ENCODE measurements around the gene XPNPEP1. TPM values are rescaled to one million over a fixed set of nuclear protein-coding genes. Genes with fewer than 3 reads are reported as not detected.

The XPNPEP1 gene
- total RNA-seq, 4 donors from 2014 or later: 64.9 to 97.7 (median 81.9) TPM

DNA sequence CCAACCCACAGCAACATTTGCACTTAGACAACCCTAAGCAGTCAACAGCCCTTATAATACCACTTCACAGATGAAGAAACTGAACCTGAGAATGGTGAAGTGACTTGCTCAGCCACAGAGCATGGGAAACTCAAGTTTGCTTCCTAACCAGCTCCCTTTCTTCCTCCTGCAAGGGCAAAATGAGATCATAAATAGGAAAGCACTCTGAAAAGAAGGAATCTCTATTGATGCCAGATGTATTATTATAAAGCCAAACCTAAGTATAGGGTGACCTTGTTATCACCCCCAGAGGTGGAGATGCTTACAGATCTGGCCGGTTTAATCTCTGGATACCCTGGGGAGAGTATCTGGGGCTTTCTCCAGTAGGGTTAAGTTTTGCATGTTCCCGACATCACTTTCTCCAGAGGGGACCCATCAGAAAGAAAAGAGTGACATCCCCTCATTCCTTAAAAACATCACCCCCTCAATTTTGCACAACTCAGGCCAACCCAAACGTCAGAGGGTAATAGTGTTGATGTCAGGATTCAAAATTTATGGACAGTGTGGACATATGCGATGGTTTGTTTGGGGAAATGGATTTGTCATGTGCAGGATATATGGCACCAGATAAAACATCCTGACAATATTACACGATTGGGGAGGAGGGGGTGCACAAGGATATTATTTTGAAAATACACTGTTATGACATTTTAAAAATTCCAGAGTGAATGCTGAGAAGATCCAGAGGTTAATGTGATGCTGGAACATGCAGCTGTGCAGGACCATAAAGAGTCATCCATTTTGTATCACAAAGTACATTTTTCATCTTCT is 24.0 kb upstream of the XPNPEP1 start:
- TF ChIP-seq, protein P1, sequence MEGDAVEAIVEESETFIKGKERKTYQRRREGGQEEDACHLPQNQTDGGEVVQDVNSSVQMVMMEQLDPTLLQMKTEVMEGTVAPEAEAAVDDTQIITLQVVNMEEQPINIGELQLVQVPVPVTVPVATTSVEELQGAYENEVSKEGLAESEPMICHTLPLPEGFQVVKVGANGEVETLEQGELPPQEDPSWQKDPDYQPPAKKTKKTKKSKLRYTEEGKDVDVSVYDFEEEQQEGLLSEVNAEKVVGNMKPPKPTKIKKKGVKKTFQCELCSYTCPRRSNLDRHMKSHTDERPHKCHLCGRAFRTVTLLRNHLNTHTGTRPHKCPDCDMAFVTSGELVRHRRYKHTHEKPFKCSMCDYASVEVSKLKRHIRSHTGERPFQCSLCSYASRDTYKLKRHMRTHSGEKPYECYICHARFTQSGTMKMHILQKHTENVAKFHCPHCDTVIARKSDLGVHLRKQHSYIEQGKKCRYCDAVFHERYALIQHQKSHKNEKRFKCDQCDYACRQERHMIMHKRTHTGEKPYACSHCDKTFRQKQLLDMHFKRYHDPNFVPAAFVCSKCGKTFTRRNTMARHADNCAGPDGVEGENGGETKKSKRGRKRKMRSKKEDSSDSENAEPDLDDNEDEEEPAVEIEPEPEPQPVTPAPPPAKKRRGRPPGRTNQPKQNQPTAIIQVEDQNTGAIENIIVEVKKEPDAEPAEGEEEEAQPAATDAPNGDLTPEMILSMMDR (IDR thresholded peaks at IDR 0.05; ENCODE audit: low read depth): no peak

DNA sequence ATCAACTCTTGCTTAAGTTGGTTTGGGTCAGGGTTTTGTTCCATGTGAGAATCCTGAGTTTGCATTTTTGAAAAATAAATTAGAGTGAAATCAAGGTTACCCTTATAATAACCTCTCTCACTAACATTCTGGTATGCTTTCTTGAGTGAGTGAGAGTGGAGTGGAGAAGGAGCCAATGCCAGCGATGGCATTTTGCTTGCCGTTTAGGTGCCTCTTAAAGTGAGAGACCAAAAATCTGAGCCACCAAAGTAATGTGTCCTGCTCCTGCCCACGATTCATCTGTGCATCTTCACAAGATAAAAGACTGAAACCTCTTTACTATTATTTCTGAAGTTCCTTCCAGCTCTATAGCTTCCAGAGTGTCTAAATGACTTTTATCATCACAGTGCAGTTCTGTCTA is 23.4 kb upstream of the XPNPEP1 start:
- TF ChIP-seq, protein P1 (IDR thresholded peaks at IDR 0.05; ENCODE audit: low read depth): no peak

DNA sequence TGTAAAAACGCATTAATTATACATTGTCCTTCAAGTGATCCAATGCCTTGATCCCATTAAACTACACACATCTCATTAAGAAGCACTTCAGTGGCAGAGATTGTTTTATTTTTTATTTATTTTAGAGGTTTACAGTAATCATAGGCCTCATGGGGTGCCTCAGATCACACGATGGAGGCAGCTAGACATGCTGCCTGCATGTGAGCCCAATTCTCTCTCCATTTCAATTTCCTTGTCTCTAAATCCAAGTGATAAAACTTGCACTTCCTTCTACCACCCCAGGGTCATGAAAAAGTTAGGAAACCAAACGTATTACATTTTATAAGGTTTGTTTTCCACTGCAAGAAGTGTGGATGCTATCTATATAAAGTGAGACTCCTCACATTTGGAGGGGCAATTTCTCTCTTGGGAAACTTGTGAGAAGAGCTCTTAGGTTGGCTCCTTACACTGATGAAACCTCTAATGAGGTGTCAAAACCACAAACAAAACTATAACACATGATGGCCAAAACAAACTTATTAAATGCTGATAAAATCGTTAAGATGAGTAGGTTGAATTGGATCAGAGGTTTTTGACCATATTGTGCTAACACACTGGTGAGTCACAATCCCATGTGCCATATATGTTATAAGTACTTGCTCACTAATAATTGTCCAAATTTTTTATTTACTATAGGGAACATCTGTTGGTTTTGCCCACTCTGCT is 22.3 kb upstream of the XPNPEP1 start:
- TF ChIP-seq, protein P1 (IDR thresholded peaks at IDR 0.05; ENCODE audit: low read depth): no peak

DNA sequence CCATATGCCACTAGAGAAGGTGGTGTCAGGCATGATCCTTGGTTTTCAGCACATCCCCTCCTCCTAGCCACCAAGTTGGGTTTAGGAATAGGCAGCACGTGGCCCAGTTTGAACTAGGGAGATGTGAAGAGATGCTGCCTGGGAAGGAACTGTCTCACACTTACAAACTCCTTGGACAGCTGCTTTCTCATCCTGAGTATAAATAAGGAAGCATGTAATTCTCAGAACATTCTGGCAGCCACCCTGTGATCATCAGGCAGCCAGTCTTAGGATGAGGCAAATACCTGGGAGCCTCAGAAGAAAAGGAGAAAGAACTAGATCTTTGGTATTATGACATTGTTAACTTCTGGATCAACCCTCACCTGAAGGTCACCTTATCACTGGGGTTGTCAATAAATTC is 21.3 kb upstream of the XPNPEP1 start:
- TF ChIP-seq, protein P1 (IDR thresholded peaks at IDR 0.05; ENCODE audit: low read depth): no peak

DNA sequence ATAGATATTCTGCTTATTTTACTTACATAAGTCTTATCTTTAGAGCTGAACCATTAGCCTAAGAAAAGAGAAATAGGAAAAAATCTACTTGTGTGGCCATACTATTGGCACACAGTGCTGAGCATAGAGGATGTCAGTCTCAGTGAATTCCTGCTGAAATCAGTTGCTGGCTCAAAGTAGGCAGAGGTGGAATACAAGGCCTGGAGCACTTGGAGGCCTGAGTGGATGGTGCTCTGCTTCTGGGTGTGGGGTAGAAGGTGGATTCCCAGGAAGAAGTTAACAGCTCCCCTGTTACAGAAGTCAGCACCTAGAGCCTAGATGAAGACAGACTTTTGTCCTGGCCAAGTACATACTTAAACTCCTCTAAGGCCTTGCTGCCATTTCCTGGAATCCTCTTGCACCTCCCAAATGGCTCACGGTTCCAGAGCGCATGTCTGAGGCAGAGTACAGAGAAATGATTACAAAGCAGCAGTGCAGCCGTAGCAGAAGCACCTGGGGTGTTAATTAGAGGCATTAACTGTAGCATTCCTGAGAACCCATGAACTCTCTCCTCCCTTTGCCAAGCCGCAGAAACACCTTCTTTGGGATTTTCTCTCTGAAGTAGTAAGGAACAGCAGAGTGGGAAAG is 18.0 kb upstream of the XPNPEP1 start:
- TF ChIP-seq, protein P1 (IDR thresholded peaks at IDR 0.05; ENCODE audit: low read depth): no peak

DNA sequence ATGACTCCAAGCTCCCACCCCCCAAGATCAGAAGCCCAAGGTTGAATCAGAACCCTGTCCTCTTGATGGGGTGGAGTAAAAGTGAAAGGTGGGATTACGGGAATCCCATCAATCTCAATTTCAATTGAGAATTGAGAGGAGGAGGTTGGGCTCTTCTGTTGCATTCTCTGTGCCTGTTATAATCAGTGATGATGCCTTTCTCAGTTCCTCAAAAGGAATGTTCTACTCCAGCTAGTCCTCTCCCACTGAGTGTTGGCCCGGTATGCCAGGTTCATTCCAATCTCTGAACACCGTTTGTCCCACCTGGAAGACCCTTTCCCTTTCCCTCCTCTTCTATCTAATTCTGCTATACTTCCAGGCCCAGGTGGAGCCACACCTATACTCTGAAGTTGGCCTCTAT is 17.2 kb upstream of the XPNPEP1 start:
- TF ChIP-seq, protein P1 (IDR thresholded peaks at IDR 0.05; ENCODE audit: low read depth): no peak

DNA sequence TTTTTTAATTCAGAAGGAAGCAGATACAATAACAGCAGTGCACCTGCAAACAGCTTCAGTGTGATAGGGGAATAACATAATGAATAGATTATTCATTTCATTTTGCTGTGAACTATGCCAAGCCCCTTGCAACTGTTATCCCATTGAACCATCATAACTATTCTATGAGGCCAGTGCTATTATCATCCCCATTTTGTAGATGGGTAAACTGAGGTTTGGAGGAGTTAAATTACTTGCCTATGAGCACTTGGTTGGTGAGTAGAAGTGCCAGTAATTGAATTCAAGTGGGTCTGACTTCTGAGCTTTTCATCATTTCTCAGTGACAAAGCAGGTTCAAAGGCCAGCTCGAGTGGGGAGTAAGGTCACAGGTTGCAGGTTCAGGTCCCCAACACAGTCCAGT is 16.8 kb upstream of the XPNPEP1 start:
- TF ChIP-seq, protein P1 (IDR thresholded peaks at IDR 0.05; ENCODE audit: low read depth): no peak
